NCI-H2107 (cell line): ENCODE results near the gene ATG16L1.

Experiments
- DNase-seq: peaks from one replicate; lab custom pipeline; 2025; lab: John Stamatoyannopoulos, UW

ATG16L1 gene

GRCh38 chr2:233227346-233227978 lies 24.0 kb upstream of the ATG16L1 start:
- no peak for DNase-seq

- no peak for DNase-seq
Measured at GRCh38 chr2:233228376-233228775, 23.1 kb upstream of the ATG16L1 start.

- no peak for DNase-seq
Measured at GRCh38 chr2:233233618-233234230, 17.7 kb upstream of the ATG16L1 start.

- DNase-seq = no peak
Measured at GRCh38 chr2:233234264-233234663, 17.2 kb upstream of the ATG16L1 start.

- DNase-seq = no peak
Measured at GRCh38 chr2:233234996-233235395, 16.5 kb upstream of the ATG16L1 start.

- no peak for DNase-seq
Measured at GRCh38 chr2:233235977-233236376, 15.5 kb upstream of the ATG16L1 start.

GRCh38 chr2:233236820-233237589 lies 14.5 kb upstream of the ATG16L1 start:
- no peak for DNase-seq

GRCh38 chr2:233240897-233241296 lies 10.6 kb upstream of the ATG16L1 start:
- DNase-seq = no peak

GRCh38 chr2:233241803-233242202 lies 9.7 kb upstream of the ATG16L1 start:
- DNase-seq = no peak

GRCh38 chr2:233242231-233242927 lies 9.1 kb upstream of the ATG16L1 start:
- no peak for DNase-seq

GRCh38 chr2:233243348-233243747 lies 8.1 kb upstream of the ATG16L1 start:
- no peak for DNase-seq

- no peak for DNase-seq
Measured at GRCh38 chr2:233244818-233245217, 6.7 kb upstream of the ATG16L1 start.

GRCh38 chr2:233245406-233245805 lies 6.1 kb upstream of the ATG16L1 start:
- no peak for DNase-seq

GRCh38 chr2:233247116-233247515 lies 4.4 kb upstream of the ATG16L1 start:
- no peak for DNase-seq

GRCh38 chr2:233247744-233248143 lies 3.7 kb upstream of the ATG16L1 start:
- no peak for DNase-seq

GRCh38 chr2:233248999-233249398 lies 2.5 kb upstream of the ATG16L1 start:
- no peak for DNase-seq

- DNase-seq = no peak
Measured at GRCh38 chr2:233250568-233250967, 905 bp upstream of the ATG16L1 start.

- DNase-seq = no peak
Measured at GRCh38 chr2:233250985-233251305, 528 bp upstream of the ATG16L1 start.

- no peak for DNase-seq
Measured at GRCh38 chr2:233252227-233252626, 754 bp downstream of the ATG16L1 start.

GRCh38 chr2:233255151-233255550 lies 3.7 kb downstream of the ATG16L1 start:
- no peak for DNase-seq

GRCh38 chr2:233256048-233256447 lies 4.6 kb downstream of the ATG16L1 start:
- no peak for DNase-seq

GRCh38 chr2:233258211-233258610 lies 6.7 kb downstream of the ATG16L1 start:
- DNase-seq = no peak

GRCh38 chr2:233259730-233260129 lies 8.3 kb downstream of the ATG16L1 start:
- no peak for DNase-seq
